ENCODE measurements around the gene ARHGDIA. TPM values are rescaled to one million over a fixed set of nuclear protein-coding genes. Genes with fewer than 3 reads are reported as not detected.

Gene ARHGDIA
- polyA plus RNA-seq = 17.8 and 18.9 TPM in 2 replicates

GRCh38 chr17:81870981-81871386 is at the start of gene ARHGDIA:
TSS of gene ARHGDIA (minus strand) at chr17:81871337. CDS start at chr17:81869930, 1,407 bp downstream.

DNA sequence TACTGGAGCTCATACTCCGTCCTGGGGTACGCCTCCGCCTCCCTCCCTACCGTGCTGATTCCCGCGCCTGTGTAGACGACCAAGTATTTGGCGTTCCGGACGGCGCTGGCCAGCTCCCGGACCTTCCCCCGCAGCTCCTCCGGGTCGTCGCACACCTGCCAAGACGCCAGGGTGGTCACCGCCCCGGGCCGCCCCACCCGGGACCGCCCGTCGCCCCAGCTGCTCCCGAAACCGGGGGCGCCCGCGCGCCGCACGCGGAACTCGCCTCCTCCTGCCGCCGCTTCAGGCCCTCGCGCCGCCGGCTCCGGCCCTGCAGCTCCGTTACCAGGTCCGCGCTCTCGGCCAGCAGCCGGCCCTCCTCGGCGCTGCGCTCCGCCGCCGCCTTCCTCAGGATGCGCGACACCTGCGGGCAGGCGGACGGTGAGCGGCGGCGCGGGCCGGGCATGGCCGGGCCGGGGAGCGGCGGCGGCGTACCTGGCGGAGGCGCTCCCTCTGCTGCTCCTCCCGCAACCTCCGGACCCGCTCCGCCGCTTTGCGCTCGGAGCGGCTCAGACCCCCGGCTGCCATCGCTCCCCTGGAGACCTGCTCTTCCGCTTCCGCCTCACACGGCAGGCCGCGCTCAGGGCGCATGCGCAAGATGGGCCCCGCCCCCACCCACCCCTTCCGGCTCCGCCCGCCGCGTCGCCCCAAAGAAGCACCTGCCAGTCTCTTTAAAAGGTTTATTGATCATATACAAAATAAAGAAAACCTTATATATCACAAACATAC is 46.6 kb upstream of the ARHGDIA start, which contains the start of gene SIRT7:
Gene SIRT7 (minus strand): TSS at position 612 of the 768 bp plus-strand sequence. CDS start 45 bp downstream, at position 567.

DNA sequence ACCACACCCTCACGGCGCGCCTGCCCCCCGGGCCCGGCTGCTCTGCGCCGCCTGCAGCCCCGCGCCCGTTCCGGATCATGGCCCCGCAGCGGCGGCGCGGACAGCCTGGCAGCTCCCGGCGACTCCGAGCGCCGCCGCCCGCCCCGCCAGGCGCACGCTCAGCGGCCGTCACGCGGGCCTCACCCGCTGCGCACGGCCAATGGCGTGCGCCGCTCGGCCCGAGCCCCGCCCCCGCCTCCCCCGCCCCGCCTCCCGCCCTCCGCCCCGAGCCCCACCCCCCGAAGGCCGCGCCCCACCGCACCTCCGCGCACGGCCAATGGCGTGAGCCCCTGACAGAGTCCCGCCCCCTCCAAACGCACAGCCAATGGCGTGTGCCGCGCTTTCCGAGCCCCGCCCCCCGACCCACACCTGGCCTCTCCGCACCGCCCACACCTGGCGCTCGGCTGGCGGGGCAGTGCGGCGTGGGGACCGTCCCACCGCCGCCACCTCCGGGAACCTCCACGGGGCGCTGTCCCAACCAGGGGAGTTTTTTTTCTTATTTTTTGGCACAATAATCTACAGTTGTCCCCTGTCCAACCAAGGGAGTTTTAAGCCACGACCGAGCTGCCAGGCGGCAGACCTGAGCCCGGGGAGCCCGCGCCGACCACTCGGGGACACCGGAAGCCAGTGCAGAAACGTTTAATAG is 40.3 kb upstream of the ARHGDIA start, which contains the start of gene PCYT2:
Gene PCYT2 (minus strand): TSS at position 123 of the 685 bp plus-strand sequence. CDS start 44 bp downstream, at position 79.

DNA sequence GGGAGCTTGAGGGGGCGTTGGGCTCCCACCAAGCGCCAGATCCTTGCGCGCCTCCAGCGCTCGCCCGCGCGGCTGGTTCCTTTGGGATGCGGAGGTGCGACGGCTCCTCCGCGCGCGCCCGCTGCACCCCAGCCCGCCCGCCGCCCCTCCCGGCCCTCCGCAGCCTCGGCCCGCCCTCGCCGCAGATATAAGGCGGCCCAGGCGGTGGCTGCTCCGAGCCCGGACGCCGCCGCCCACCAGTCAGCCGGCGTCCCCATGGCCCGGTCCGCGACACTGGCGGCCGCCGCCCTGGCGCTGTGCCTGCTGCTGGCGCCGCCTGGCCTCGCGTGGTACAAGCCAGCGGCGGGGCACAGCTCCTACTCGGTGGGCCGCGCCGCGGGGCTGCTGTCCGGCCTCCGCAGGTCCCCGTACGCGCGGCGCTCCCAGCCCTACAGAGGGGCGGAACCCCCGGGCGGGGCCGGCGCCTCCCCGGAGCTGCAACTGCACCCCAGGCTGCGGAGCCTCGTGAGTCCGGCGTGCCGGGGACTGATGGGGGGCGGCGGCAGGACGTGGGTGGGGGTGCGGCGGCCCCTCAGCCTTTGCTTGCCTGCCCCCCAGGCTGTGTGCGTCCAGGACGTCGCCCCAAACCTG is 31.0 kb upstream of the ARHGDIA start, which contains the start of gene NPB:
Gene NPB (plus strand): TSS at position 216 of the 630 bp plus-strand sequence. CDS start 40 bp downstream, at position 256.

DNA sequence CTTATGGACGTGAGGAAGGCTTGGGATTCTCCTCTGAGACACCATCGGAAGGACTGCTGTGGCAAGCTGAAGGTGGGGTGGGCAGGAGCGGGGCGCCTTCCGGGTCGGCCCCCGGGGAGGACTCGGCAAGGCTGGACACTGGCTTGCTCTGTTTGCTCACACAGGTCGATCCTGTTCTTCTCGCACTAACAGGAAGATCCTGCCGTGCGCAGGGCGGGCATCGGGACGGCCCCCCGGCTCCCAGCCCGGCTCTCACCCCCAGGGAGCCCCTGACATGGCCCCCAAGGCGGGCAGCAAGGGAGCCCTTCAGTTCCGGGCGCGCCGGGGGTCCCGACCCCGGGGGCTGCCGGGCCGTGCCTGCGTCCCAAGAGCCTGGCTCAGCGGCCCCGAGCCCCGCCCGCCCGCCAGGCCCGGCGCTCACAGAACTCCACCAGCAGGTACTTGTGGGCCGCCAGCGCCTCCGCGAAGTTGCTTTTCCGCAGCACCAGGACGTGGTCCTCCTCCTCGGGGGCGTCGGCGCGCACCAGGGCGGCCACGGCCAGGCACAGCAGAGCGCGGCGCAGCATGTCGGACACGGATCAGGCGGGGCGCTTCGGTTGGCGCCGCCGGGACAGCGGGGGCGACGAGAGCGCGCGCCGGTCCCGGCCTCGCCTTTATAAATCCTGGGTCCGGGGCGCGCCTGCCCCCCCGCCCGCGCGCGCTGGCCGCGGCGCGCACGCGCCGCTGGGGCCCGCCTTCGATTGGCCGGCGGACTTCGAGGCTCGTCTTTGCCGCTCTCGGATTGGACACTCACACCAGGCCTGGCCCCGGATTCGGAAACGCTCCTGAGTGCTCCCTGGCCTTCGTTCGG is 11.0 kb downstream of the ARHGDIA start, which contains the start of gene P4HB:
Gene P4HB (minus strand): TSS at position 630 of the 850 bp plus-strand sequence. CDS start 64 bp downstream, at position 566.

DNA sequence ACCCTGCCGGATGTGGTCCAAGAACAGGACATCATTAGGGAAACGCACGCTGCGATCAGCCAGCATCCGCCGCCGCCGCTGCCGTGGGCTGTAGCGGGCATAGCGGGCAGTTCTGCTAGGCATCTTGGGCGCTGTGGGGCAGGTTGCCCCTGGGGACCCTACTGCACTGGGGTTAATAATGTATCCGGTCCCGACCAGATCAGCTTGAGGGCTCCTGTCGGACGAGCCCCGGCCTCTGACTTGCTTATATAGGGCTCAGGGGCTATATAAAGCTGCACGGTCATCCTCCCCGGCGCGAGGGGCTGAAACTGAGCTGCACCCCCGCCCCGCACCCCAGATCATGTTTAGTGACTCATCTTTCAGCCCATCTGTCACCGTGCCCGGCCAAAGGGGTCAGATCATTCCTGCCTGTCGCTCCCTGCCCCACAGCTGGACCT is 36.3 kb downstream of the ARHGDIA start, which contains the start of gene PPP1R27:
Gene PPP1R27 (minus strand): TSS at position 220 of the 437 bp plus-strand sequence. CDS start 97 bp downstream, at position 123.

GRCh38 chr17:81833160-81833920 is 37.8 kb downstream of the ARHGDIA start, which contains the start of gene MCRIP1:
TSS of gene MCRIP1 (minus strand) at chr17:81833291. CDS start at chr17:81824506, 8,785 bp downstream.

Other genes starting within 250 kb of the ARHGDIA start
- gene NPLOC4, start 234.2 kb downstream of the ARHGDIA start, polyA plus RNA-seq = 3.6 and 4.5 TPM in 2 replicates
- 0.94 and 1.5 TPM in 2 replicates for gene TSPAN10, start 234.1 kb downstream of the ARHGDIA start, polyA plus RNA-seq
- gene PDE6G, start 214.8 kb downstream of the ARHGDIA start, polyA plus RNA-seq = not detected in 2 replicates
- 5.8 and 21.7 TPM in 2 replicates for gene OXLD1, start 204.7 kb downstream of the ARHGDIA start, polyA plus RNA-seq
- gene CCDC137, start 204.6 kb downstream of the ARHGDIA start, polyA plus RNA-seq = 2.8 and 4.6 TPM in 2 replicates
- 43.8 and 47.4 TPM in 2 replicates for gene ARL16, start 187.5 kb downstream of the ARHGDIA start, polyA plus RNA-seq
- 6.0 and 6.1 TPM in 2 replicates for gene HGS, start 187.3 kb downstream of the ARHGDIA start, polyA plus RNA-seq
- gene MRPL12, start 168.0 kb downstream of the ARHGDIA start, polyA plus RNA-seq = 2.6 and 10.2 TPM in 2 replicates
- 0.13 TPM in 1 of 2 replicates, not detected in the other for gene SLC25A10, start 159.1 kb downstream of the ARHGDIA start, polyA plus RNA-seq
- gene GCGR, start 67.2 kb downstream of the ARHGDIA start, polyA plus RNA-seq = not detected in 2 replicates
- gene MCRIP1, start 38.0 kb downstream of the ARHGDIA start, polyA plus RNA-seq = 15.2 TPM in 2 replicates
- not detected in 2 replicates for gene PPP1R27, start 36.3 kb downstream of the ARHGDIA start, polyA plus RNA-seq
- gene P4HB, start 10.8 kb downstream of the ARHGDIA start, polyA plus RNA-seq = 16.9 and 26.2 TPM in 2 replicates
- 2.3 and 3.9 TPM in 2 replicates for gene ALYREF, start 20.2 kb upstream of the ARHGDIA start, polyA plus RNA-seq
- 151 and 201 TPM in 2 replicates for gene ANAPC11, start 20.4 kb upstream of the ARHGDIA start, polyA plus RNA-seq
- gene NPB, start 30.9 kb upstream of the ARHGDIA start, polyA plus RNA-seq = not detected in 2 replicates
- 1.5 and 1.6 TPM in 2 replicates for gene PCYT2, start 40.1 kb upstream of the ARHGDIA start, polyA plus RNA-seq
- gene SIRT7, start 46.8 kb upstream of the ARHGDIA start, polyA plus RNA-seq = 2.1 and 2.4 TPM in 2 replicates
- gene MAFG, start 56.4 kb upstream of the ARHGDIA start, polyA plus RNA-seq = 3.9 and 7.6 TPM in 2 replicates
- gene PYCR1, start 66.0 kb upstream of the ARHGDIA start, polyA plus RNA-seq = 1.6 TPM in 1 of 2 replicates, not detected in the other
- gene MYADML2, start 75.9 kb upstream of the ARHGDIA start, polyA plus RNA-seq = 0.26 and 0.84 TPM in 2 replicates
- not detected in 2 replicates for gene NOTUM, start 89.8 kb upstream of the ARHGDIA start, polyA plus RNA-seq
- 1.0 and 6.4 TPM in 2 replicates for gene ASPSCR1, start 106.3 kb upstream of the ARHGDIA start, polyA plus RNA-seq
- 33.3 and 49.2 TPM in 2 replicates for gene CENPX, start 151.5 kb upstream of the ARHGDIA start, polyA plus RNA-seq
- not detected in 2 replicates for gene LRRC45, start 152.0 kb upstream of the ARHGDIA start, polyA plus RNA-seq
- not detected in 2 replicates for gene RAC3, start 160.3 kb upstream of the ARHGDIA start, polyA plus RNA-seq
- 74.0 and 147 TPM in 2 replicates for gene DCXR, start 166.4 kb upstream of the ARHGDIA start, polyA plus RNA-seq
- gene RFNG, start 180.5 kb upstream of the ARHGDIA start, polyA plus RNA-seq = 1.4 and 2.1 TPM in 2 replicates
- gene GPS1, start 180.6 kb upstream of the ARHGDIA start, polyA plus RNA-seq = 29.3 and 31.1 TPM in 2 replicates
- gene DUS1L, start 194.5 kb upstream of the ARHGDIA start, polyA plus RNA-seq = 11.3 and 13.6 TPM in 2 replicates
- gene FASN, start 226.9 kb upstream of the ARHGDIA start, polyA plus RNA-seq = 0.54 and 0.66 TPM in 2 replicates

Measured in Purkinje cell (primary cell).